Immature natural killer cell (primary cell): ENCODE measurements around the gene SMCHD1. TPM values are rescaled to one million over a fixed set of nuclear protein-coding genes. Genes with fewer than 3 reads are reported as not detected.
"Not testable (repeated sequence)": the region's sequence is repeated elsewhere in the genome, so short reads cannot be mapped to it uniquely, and the experiment has no call there.

Experiments
- DNase-seq, 3 donors: peaks; one replicate each; pipeline ENCODE4 v3.0.0; 2022; ENCODE audit warnings: mixed read lengths in 1 of 3
- H3K27ac Mint-ChIP-seq, 6 donors: one replicate each; pipeline ENCODE4 v1.8.0; 2020; ENCODE audit warnings: mixed read lengths in 6 of 6, mild to moderate bottlenecking in 5 of 6, inconsistent platforms in 4 of 6, moderate library complexity in 3 of 6
- H3K27me3 Mint-ChIP-seq, 3 donors: one replicate each; pipeline ENCODE4 v1.8.0; 2020 to 2021; ENCODE audit warnings: low read depth in 3 of 3, mild to moderate bottlenecking in 3 of 3, mixed read lengths in 3 of 3, moderate library complexity in 3 of 3, inconsistent platforms in 1 of 3
- H3K36me3 Mint-ChIP-seq, 3 donors: one replicate each; pipeline ENCODE4 v1.8.0; 2020; ENCODE audit warnings: mixed read lengths in 3 of 3, inconsistent platforms in 2 of 3, mild to moderate bottlenecking in 2 of 3
- H3K4me1 Mint-ChIP-seq, 2 donors: one replicate each; pipeline ENCODE4 v1.8.0; 2020; ENCODE audit warnings: inconsistent platforms in 2 of 2, mild to moderate bottlenecking in 2 of 2, mixed read lengths in 2 of 2, moderate library complexity in 1 of 2
- H3K4me3 Mint-ChIP-seq, 5 donors: one replicate each; pipeline ENCODE4 v1.8.0; 2020; ENCODE audit warnings: mild to moderate bottlenecking in 5 of 5, mixed read lengths in 5 of 5, inconsistent platforms in 3 of 5, moderate library complexity in 3 of 5
- H3K9me3 Mint-ChIP-seq, 6 donors: one replicate each; pipeline ENCODE4 v1.8.0; 2020; ENCODE audit warnings: mild to moderate bottlenecking in 6 of 6, mixed read lengths in 6 of 6, inconsistent platforms in 4 of 6, moderate library complexity in 3 of 6
- polyA plus RNA-seq, 3 donors: library from polyadenylated mRNA; unstranded; fragments of 300-500 nt; fragmentation: Illumina TruSeq; gene quantifications; one replicate each; pipeline ENCODE4 v1.2.3, GENCODE V29; 2021

SMCHD1 gene
- polyA plus RNA-seq, 3 donors from 2014 or later = 13.9 to 31.0 (median 17.8) TPM

DNA sequence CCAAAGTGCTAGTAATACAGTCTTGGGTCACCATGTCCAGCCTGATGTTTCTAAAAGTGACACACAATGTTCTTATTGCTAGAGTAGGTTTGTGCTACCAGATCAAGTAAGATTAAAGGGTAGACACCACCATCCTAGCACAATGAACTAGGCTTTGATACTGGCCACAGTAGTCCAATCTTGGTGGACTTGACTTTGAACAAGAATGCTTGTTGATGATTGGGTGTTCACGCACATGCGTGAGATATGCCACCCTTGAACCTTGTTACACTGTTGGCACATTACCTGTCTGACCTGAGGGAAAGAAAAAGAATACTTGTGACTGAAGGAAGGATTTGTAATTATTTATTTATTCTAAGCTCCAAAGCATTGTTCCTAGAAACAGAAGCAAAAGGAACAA, 119.1 kb downstream of the SMCHD1 start:
- no peak overlapping the region for H3K4me3 Mint-ChIP-seq
- H3K36me3 Mint-ChIP-seq = peaks cover 8 to 60% (median 31%) of the 10 kb centered on the region in 3 donors
- peak overlapping the region in 4 of 6 donors; percentile 34 to 66 (median 47) for H3K27ac Mint-ChIP-seq
- no peaks in the 10 kb centered on the region for H3K4me1 Mint-ChIP-seq
- peaks cover 0 to 5% (median 0%) of the 10 kb centered on the region in 3 donors for H3K27me3 Mint-ChIP-seq
- no peaks in the 10 kb centered on the region for H3K9me3 Mint-ChIP-seq
- DNase-seq = no peak

DNA sequence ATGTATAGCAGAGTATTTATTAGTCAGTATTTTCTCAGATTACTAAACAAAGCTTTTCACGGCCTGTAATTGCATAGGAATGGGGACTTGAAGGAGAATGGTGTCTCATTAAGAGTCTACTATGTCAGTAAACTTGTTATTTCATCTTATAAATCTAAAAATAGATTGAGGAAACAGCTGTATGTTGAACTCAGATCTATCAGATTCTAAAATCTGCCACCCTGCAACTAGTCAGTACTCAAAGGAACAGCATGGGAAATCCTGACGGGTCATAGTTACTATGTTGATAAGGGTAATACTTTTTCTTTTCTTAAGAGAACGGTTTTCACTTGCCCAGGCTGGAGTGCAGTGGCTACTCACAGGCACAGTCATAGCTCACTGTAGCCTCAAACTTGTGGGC, 121.1 kb downstream of the SMCHD1 start:
- Mint-ChIP-seq H3K9me3 (no peaks in the 10 kb centered on the region), H3K27ac (peak overlapping the region in 1 of 6 donors; percentile 16), H3K36me3 (peaks cover 4 to 52% (median 27%) of the 10 kb centered on the region in 3 donors), H3K4me1 (no peaks in the 10 kb centered on the region), H3K27me3 (peaks cover 0 to 5% (median 0%) of the 10 kb centered on the region in 3 donors), H3K4me3 (no peak overlapping the region)
- DNase-seq = no peak

DNA sequence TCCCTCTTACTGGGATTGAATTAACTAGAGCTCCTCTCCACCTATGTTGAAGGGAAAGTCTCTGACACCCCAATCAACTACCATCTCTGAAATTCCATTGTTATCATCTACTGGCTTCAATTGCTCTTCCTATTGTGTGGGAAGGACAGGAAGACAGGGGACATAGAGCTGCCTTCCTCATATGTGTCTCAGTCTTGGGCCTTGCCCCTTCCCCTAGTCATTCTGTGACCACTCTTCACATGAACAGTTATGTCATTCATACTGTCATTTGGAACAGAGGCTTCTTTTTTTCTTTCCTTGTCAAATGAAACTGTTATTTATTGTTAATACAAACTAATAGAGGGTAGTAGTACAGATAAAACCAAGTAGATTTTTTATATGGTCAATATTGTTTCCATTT, 121.7 kb downstream of the SMCHD1 start:
- Mint-ChIP-seq H3K27me3 (peaks cover 0 to 5% (median 0%) of the 10 kb centered on the region in 3 donors), H3K36me3 (peaks cover 4 to 54% (median 26%) of the 10 kb centered on the region in 3 donors), H3K4me3 (no peak overlapping the region), H3K9me3 (no peaks in the 10 kb centered on the region), H3K27ac (peak overlapping the region in 2 of 6 donors; percentile 5 to 12), H3K4me1 (no peaks in the 10 kb centered on the region)
- no peak for DNase-seq

DNA sequence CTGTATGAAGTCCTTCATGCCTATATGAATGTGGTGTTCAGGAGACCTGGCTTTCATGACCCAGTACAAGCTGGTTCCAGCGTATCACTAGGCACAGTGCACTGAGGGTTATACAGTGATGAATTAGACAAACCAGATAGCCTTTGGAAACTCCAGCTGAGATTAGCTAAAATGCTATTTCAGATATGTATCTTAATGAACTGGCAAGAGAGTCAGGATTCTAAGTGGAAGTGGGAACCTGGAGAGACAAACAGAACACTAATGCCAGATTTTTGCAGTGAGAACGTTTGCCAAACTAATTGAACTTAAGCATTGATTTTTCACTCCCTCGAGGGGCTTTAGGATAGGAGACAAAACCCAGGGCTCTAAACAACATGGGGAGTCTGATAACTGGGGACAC, 125.2 kb downstream of the SMCHD1 start:
- no peaks in the 10 kb centered on the region for H3K4me1 Mint-ChIP-seq
- H3K36me3 Mint-ChIP-seq = peaks cover 13 to 45% (median 28%) of the 10 kb centered on the region in 3 donors
- peak overlapping the region in 4 of 6 donors; percentile 32 to 53 (median 42) for H3K27ac Mint-ChIP-seq
- H3K9me3 Mint-ChIP-seq = no peaks in the 10 kb centered on the region
- peaks cover 0 to 2% (median 0%) of the 10 kb centered on the region in 3 donors for H3K27me3 Mint-ChIP-seq
- H3K4me3 Mint-ChIP-seq = no peak overlapping the region
- no peak for DNase-seq

DNA sequence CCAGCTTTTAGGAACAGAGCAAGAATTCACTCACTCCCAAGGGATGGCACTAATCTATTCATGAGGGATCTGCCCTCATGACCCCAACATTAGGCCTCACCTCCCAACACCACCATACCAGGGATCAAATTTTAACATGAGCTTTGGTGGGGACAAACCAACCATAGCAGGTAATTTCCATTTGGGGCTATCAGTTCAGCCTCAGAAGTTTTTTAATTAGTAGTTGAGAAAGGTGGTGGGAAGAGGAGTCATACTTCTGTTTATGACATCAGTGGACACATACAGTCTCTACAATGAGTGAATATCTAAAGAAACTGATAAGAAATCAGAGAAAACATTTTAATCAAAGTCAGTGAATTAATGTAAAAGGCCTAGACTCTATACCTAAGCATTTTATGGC, 131.7 kb downstream of the SMCHD1 start:
- Mint-ChIP-seq H3K9me3 (no peaks in the 10 kb centered on the region), H3K27me3 (peaks cover 0 to 4% (median 0%) of the 10 kb centered on the region in 3 donors), H3K4me1 (peaks cover 0 to 14% of the 10 kb centered on the region in 2 donors), H3K36me3 (peaks cover 24 to 34% (median 25%) of the 10 kb centered on the region in 3 donors), H3K27ac (peak overlapping the region; percentile 15 to 44 (median 38)), H3K4me3 (no peak overlapping the region)
- DNase-seq = no peak

DNA sequence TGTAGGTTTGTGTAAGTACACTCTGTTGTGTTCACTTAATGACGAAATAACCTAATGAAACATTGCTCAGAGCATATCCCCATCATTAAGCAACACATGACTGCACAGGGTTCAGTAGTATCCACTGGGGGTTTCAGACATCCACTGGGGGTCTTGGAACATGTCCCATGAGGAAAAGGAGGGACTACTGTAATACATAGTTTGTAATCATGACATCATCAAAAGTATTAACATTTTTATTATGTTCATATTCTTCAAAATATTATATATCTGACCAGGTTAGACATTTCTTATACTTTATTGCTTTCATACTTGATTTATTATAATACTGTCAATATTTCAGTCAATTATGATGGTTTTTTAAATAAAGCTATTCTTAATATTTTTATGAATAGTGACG, 136.9 kb downstream of the SMCHD1 start:
- Mint-ChIP-seq H3K9me3 (no peaks in the 10 kb centered on the region), H3K27ac (peak overlapping the region in 3 of 6 donors; percentile 24 to 77 (median 55))
- DNase-seq = no peak

DNA sequence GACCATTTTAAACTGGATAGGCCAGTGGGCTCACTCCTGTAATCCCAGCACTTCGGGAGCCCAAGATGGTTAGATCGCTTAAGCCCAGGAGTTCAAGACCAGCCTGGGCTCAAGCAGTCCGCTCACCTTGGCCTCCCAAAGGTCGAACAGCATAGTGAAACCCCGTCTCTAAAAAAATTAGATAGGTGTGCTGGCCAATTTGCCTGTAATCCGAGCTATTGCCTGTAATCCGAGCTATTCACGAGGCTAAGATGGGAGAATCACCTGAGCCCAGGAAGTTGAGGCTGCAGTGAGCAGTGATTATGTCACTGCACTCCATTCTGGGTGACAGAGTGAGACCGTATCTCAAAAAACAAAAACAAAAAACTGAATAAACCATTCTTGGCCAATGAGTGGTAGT, 138.6 kb downstream of the SMCHD1 start:
- H3K36me3 Mint-ChIP-seq = peaks cover 23 to 41% (median 30%) of the 10 kb centered on the region in 3 donors
- H3K27me3 Mint-ChIP-seq = peaks cover 0 to 1% (median 0%) of the 10 kb centered on the region in 3 donors
- peak overlapping the region in 2 of 6 donors; percentile 3 to 51 for H3K27ac Mint-ChIP-seq
- peaks cover 0 to 24% of the 10 kb centered on the region in 2 donors for H3K4me1 Mint-ChIP-seq
- no peak for DNase-seq
- H3K9me3 Mint-ChIP-seq = no peaks in the 10 kb centered on the region
- no peak overlapping the region for H3K4me3 Mint-ChIP-seq

More for the DNA sequence above, 136.9 kb downstream of the SMCHD1 start:
- peaks cover 0 to 22% of the 10 kb centered on the region in 2 donors for H3K4me1 Mint-ChIP-seq
- no peaks in the 10 kb centered on the region for H3K27me3 Mint-ChIP-seq
- no peak overlapping the region for H3K4me3 Mint-ChIP-seq
- H3K36me3 Mint-ChIP-seq = peaks cover 19 to 36% (median 23%) of the 10 kb centered on the region in 3 donors

DNA sequence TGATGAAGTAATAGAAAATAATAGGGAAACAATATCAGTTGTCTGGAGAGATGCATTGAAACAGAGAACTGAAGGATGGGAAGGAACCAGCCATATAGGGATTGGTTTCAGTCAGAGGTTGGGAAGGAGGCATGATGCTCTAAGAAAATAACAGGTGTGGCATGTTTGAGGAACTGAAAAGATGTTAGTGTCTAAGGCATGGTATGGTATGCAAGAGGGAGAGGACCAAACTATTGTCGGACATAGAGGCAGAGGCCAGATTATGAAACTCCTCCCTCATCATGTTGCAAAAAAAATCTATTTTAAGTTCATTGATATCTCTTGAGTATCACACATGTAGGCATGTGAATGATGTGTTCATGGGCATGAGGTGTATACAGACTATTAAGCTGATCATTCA, 142.4 kb downstream of the SMCHD1 start:
- H3K4me1 Mint-ChIP-seq = peaks cover 0 to 23% of the 10 kb centered on the region in 2 donors
- no peaks in the 10 kb centered on the region for H3K9me3 Mint-ChIP-seq
- no peak for DNase-seq
- H3K36me3 Mint-ChIP-seq = peaks cover 10 to 38% (median 29%) of the 10 kb centered on the region in 3 donors
- H3K27me3 Mint-ChIP-seq = peaks cover 0 to 1% (median 0%) of the 10 kb centered on the region in 3 donors
- no peak overlapping the region for H3K4me3 Mint-ChIP-seq
- peak overlapping the region in 3 of 6 donors; percentile 1 to 60 (median 3) for H3K27ac Mint-ChIP-seq

DNA sequence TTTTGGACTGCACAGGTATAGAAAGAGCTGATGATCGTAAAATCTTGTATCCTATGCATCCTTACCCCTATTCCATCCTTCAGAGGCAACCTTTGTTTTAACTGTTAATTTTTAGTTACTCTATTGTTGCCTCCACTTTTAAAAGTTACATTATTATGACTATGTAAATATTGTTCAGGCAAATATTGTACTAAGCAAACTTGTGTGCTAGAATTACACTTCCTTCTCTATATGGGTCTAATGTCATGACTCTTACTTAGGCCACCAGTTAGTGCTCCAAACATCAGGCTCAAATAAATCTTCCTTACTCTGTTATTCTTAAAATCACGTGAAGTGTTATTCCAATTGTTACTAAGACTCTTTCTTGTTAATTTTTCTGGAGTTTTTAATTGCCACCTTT, 143.8 kb downstream of the SMCHD1 start:
- no peak overlapping the region for H3K4me3 Mint-ChIP-seq
- H3K27ac Mint-ChIP-seq = peak overlapping the region in 4 of 6 donors; percentile 1 to 62 (median 4)
- peaks cover 0 to 1% (median 0%) of the 10 kb centered on the region in 3 donors for H3K27me3 Mint-ChIP-seq
- H3K36me3 Mint-ChIP-seq = peaks cover 10 to 36% (median 28%) of the 10 kb centered on the region in 3 donors
- no peaks in the 10 kb centered on the region for H3K9me3 Mint-ChIP-seq
- H3K4me1 Mint-ChIP-seq = peaks cover 0 to 23% of the 10 kb centered on the region in 2 donors
- no peak for DNase-seq

DNA sequence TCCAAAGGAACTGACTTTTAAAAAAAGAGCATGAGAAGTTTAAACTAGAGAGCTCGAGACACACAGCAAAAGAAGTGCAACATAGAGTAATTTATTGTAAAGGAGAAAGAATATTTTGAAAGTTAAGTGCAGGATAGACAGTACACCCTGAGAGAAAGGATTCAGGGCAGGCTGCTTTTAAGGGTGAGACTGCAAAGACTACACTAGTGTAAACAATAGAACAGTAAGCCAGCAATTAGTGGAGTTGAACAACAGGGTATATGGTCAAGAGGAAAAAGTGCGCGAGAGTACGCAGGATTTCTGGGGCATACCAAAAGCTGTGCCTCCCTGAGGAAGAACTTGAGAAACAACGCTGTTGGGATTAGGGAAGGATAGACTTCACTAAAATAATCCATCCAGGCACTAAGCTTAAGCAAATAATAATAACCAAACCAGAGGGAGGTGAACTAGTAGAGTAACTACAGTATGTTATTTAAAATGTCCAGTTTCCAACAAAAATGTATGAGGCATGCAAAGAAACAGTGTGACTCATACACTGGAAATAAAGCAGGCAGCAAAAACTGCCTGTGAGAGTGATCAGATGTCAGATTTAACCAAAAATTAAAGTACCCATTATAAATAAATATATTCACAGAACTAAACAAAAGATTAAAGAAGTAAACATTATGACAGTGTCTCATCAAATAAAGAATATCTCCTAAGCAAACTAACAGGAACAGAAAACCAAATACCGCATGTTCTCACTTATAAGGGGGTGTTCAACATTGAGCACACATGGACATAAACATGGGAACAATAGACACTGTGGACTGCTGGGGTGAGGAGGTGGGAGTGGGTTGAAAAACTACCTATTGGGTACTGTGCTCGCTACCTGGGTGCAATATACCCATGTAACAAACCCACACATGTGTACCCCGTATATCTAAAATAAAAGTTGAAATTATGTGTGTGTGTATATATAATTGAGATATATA, 150.7 kb downstream of the SMCHD1 start:
- H3K9me3 Mint-ChIP-seq = peaks cover 0 to 6% (median 2%) of the 10 kb centered on the region in 6 donors
- H3K36me3 Mint-ChIP-seq = peaks cover 2 to 14% (median 13%) of the 10 kb centered on the region in 3 donors
- peak overlapping the region in 2 of 6 donors; percentile 15 to 20 for H3K27ac Mint-ChIP-seq
- DNase-seq = no peak
- peaks cover 0 to under 1% of the 10 kb centered on the region in 2 donors for H3K4me1 Mint-ChIP-seq
- H3K4me3 Mint-ChIP-seq = no peak overlapping the region
- peaks cover 0 to 7% (median 2%) of the 10 kb centered on the region in 3 donors for H3K27me3 Mint-ChIP-seq

DNA sequence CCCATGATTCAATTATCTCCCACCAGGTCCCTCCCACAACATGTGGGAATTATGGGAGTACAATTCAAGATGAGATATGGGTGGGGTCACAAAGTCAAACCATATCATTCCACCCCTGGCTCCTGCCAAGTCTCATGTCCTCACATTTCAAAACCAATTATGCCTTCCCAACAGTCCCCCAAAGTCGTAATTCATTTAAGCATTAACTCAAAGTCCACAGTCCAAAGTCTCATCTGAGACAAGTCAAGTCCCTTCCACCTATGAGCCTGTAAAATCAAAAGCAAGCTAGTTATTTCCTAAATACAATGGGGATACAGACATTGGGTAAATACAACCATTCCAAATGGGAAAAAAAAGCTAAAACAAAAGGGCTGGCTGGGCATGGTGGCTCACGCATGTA, 153.1 kb downstream of the SMCHD1 start:
- not testable (repeated sequence) for H3K4me3 Mint-ChIP-seq, DNase-seq, H3K27ac Mint-ChIP-seq, H3K4me1 Mint-ChIP-seq
- peaks cover 0 to 12% (median 2%) of the 10 kb centered on the region in 3 donors for H3K27me3 Mint-ChIP-seq
- H3K9me3 Mint-ChIP-seq = peaks cover 0 to 17% (median 7%) of the 10 kb centered on the region in 6 donors
- peaks cover 7 to 30% (median 14%) of the 10 kb centered on the region in 3 donors for H3K36me3 Mint-ChIP-seq

DNA sequence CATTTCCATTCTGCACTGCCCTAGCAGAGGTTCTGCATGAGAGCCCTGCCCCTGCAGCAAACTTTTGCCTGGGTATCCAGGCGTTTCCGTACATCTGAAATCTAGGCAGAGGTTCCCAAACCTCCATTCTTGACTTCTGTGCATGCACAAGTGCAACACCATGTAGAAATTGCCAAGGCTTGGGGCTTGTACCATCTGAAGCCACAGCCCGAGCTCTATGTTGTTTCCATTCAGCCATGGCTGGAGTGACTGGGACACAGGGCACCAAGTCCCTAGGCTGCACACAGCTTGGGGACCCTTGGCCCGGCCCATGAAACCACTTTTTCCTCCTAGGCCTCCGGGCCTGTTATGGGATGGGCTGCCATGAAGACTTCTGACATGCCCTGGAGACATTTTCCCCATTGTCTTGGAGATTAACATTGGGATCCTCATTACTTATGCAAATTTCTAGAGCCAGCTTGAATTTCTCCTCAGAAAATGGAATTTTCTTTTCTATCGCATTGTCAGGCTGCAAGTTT, 154.2 kb downstream of the SMCHD1 start:
- not testable (repeated sequence) for DNase-seq, H3K27ac Mint-ChIP-seq, H3K4me3 Mint-ChIP-seq, H3K4me1 Mint-ChIP-seq
- Mint-ChIP-seq H3K27me3 (peaks cover 2 to 12% (median 2%) of the 10 kb centered on the region in 3 donors), H3K9me3 (peaks cover 0 to 21% (median 7%) of the 10 kb centered on the region in 6 donors), H3K36me3 (peaks cover 7 to 34% (median 14%) of the 10 kb centered on the region in 3 donors)

DNA sequence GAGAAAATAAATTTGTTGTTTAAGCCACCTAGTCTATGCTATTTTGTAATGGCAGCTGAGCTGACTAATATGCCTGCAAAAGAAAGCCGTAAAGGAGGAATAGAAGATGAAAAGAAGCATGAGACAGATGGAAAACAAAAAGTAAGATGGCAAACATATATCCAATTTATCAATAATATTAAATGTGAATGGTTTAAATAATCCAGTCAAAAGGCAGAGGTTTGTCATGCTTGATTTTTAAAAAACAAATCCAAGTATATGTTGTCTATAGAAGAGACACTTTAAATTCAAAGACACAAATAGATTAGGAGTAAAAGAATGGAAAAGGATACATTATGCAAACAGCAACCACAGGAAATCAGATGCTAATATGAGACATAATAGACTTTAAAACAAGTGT, 155.9 kb downstream of the SMCHD1 start:
- peaks cover 7 to 31% (median 14%) of the 10 kb centered on the region in 3 donors for H3K36me3 Mint-ChIP-seq
- peaks cover 0 to 21% (median 7%) of the 10 kb centered on the region in 6 donors for H3K9me3 Mint-ChIP-seq
- H3K4me3 Mint-ChIP-seq = no peak overlapping the region
- DNase-seq = no peak
- H3K4me1 Mint-ChIP-seq = no peaks in the 10 kb centered on the region
- peaks cover 2 to 12% (median 5%) of the 10 kb centered on the region in 3 donors for H3K27me3 Mint-ChIP-seq
- H3K27ac Mint-ChIP-seq = no peak overlapping the region
